C1 segment of cervical spinal cord (tissue), 14 donors: ENCODE measurements around the gene SMPD3.

ENCODE experiments used
- DNase-seq, 14 donors: peaks; one replicate each; lab custom pipeline; 2025; lab: John Stamatoyannopoulos, UW

SMPD3 gene

DNA sequence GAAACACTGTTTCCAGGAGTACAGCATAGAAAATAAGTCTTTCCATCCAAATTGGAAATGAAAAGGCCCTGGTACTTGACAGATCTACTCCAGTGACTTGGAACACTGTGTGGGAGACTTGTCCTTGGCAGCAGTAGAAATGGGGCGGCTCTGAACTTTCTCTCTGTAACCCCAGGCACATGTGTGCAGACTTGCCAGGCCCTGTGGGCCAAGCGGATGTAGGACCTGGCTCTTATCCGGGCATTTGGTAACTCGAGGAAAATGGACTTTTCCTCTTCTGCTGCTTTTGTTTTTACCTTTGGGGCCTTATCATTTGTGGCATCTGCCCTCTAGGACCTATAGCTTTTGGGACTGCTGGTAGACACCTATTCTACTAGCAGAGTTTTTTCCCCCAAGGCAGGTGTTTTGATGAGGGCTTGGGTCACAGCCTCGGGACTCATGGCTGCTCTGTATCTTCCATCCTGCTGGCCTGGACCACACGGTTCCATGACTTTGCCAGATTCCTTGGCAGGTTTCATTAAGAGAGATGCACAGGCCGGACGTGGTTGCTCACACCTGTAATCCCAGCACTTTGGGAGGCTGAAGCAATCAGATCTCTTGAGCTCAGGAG lies 43.5 kb downstream of the SMPD3 start:
- DNase-seq = no peak

DNA sequence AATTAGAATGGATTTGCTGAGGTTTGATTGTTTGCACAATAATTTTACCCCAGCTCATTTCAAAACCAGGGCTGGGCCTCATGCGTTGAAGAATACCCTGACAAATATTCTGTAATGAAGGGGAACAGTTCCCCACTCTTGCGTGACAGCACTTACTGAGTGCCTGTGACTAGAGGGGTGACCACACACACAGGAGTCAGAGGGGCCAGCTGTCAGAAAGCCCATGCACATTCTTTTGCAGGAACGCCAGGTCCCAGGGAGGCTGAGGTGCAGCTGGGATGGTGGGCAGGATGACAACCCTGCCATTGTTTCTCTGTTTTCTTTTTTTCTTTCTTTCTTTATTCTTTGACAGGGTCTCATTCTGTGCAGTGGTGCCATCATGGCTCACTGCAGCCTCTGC lies 44.6 kb downstream of the SMPD3 start:
- no peak for DNase-seq

DNA sequence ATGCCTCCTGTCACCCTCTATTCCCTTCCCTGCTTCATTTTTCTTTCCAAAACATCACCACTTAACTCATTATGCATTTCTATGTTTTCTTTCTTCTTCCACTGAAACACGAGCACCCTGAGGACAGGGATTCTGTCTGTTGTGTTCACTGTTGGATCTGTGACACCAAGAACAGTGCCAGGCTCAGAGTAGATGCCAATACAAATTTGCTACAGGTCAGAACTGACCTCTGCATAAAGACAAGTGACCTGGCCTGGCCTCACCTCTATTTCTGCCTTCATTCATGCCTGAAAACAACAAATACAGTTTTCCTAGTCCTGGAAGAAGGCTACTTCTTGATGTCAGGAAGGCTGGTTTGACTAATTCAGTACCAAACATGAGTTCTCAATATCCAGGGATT lies 45.1 kb downstream of the SMPD3 start:
- DNase-seq = no peak

DNA sequence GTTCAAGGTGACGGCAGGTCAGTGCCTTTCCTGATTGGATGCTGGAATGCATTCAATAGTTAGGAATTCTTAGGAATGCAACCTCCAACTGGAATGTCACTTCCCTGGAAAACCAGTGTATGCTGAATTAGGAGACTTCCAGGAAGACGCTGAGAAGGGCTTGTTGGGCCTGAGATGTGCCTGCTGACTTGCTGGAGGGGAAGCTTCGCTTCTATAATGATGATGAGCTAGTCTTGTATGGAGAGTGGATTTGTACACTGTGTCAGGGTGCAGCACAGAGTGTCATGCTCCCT lies 45.6 kb downstream of the SMPD3 start:
- DNase-seq = no peak

DNA sequence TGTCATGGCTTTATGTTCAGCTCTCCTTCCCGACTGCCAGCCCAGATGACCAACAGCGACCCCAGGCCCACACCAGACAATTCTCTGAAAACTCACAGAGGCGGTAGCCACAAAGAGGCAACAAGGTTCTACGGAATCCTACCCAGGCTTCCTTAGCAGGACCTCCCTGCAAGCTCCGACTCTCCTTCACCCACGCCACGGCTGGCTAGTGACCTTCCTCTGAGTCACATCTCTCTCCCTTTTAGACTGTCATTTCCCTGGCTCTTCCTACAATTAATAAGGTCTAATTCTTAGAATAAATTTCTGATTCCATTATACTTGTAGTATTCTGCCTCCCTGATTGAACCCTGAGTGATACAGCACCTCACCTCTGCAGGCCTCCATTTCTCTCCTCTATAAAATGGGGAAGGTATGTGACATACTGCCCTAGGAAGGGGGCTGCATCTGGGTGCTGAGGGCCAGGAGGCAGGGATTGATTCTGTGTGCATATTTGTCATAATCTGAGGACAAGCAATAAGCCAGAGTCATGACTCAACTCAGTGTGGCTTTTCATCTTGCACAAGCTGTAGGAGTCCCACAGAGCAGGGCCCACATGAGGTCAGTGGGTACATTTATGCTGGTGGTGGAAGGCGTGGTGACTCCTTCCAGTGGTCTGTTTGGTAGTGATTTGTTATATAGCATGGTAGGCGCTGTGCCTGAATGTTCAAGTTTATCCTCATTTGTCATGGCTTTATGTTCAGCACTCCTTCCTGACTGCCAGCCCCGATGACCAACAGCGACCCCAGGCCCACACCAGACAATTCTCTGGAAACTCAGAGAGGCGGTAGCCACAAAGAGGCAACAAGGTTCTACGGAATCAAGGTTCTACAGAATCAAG lies 46.2 kb downstream of the SMPD3 start:
- no peak for DNase-seq

DNA sequence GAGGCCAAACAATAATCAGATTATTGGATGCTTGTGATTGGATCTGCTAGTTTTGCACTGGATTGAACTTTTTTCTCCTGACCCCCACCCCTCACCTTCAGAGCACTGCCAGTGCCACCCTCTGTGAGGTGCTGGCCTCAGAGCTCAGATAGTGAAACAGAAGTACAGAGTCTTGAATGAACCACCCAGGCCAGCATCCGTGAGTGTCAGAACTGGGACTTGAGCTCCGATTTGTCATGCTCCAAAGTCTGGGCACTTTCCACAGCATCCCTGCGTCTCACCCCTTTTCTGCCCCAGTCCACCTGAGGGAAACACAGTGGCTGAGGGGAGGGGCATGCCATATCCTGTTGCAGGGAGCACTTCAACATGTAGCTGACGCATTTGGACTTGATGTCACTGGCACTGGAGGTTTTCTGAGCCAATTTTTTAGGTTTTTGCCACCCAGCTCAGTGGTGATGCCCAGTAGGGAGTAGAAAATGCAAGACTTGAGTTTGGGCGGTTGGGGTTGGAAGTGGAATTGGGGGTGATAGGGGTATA lies 47.3 kb downstream of the SMPD3 start:
- no peak for DNase-seq

DNA sequence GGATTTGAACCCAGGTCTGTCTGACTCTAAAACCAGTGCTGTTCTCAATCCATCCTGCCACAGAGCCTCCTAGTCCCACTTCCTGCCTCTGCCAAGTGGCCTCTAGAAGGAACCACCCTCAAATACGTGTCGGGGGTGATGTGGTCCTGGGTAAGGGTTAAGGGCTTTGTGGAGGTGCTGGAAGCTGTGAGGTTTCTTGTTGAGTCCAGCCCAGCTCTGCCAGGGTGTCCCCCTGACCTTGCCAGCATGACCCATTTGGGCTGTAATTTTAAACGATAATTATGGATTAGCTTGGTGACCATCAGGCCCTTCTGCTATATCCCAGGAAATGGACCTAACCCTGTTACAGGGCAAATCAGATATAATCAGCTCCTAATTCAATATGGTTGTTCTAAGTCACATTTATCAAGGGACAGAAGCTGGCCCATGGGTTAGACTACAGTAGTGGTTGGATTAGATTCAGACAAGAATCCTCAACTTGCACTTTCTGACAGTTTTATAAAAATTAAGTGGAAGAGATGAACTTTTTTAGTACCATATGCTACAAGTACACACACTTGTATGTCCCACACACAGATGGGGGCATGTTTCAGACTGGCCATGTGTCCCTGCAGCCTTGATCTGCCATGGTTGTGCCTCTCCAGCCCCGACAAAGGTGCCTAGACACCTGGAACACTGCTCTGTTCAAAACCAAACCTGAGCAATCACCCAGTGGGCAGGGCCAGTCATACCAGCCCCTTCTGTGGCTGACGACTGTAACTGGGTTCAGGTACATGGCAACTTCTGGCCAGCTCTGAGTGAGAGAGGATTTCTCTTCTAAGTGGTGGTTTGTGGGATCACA lies 48.0 kb downstream of the SMPD3 start:
- no peak for DNase-seq

DNA sequence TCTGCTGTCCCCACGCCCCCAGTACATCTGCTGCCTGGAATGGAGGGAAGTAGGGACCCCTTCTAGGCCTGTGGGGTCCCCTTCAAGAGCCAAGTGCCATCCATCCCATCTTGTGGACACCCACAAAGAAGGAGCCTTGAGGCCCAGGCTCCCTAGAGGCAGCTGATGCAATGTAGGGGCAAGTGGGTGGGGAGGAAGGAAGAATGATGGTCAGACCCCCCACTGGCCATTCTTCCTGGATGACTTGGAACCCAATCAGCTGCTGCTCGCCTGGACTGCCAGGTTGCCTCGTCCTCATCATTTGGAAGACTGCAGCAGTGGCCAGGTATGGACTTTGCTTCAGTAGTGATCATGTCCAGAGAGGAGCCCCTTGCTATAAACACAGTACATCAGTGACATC lies 48.9 kb downstream of the SMPD3 start:
- DNase-seq = no peak

DNA sequence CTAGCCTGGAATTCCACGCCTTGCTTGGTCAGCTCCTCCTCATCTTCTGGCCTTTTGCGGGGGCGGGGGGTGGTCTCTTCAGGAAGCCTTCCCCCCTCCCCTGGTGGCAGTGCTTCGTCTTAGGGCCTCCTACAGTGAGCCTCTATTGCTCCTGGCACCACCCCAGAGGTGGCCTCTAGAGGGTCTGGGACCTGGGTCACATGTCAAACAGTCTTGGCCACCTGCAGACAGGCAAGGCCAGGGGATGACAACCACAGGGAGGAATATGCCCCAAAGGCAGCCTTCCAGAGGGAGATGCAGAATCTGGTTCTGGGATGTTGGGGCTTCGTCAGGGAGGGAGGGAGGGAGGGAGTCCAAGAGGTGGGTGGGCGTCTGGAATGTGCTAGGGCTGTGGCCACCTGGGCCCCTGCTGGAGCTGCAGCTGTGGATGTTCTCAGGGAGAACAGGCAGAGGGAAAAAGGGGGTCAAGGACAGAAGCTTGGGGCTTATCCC lies 50.6 kb downstream of the SMPD3 start:
- DNase-seq = no peak

DNA sequence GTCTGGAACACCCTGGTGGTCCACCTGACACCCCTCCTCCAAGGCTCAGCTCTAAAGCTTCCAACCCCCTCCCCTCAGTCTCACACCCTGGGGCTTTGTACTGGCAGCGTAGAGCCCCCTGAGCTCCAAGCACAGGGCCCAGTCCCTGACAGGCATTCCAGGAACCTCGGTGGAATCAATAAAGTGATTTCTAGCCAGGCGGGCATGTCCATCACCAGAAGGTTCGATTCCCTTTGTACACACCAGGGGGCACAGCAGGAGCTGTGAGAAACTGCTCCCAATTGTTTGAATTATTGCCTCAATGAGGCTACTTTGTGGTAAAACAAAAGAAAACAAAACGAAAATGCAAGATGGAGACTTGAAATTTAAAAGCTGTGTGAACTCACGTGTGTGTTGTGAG lies 51.8 kb downstream of the SMPD3 start:
- peak in 2 of 14 donors; percentile 7 to 10 for DNase-seq

DNA sequence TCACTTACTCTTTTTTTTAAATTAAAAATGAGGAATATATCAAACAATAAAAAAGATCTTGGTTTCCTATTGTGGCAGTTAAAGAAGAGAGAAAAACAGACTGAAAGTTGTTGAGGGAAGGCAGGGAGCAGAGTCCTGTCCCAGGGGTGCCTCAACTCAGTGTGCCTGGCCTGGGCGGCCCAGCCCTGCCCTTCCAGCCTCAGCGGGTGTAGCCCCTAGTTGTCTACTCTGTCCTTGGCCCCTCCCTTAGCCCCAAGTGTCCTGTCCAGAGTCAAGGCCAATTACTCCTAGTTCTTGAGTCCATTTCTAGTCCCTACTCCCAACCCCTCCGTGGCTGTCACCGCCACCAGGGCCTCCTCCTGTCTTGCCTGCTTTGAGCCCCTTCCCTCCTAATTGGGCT lies 52.5 kb downstream of the SMPD3 start:
- no peak for DNase-seq

DNA sequence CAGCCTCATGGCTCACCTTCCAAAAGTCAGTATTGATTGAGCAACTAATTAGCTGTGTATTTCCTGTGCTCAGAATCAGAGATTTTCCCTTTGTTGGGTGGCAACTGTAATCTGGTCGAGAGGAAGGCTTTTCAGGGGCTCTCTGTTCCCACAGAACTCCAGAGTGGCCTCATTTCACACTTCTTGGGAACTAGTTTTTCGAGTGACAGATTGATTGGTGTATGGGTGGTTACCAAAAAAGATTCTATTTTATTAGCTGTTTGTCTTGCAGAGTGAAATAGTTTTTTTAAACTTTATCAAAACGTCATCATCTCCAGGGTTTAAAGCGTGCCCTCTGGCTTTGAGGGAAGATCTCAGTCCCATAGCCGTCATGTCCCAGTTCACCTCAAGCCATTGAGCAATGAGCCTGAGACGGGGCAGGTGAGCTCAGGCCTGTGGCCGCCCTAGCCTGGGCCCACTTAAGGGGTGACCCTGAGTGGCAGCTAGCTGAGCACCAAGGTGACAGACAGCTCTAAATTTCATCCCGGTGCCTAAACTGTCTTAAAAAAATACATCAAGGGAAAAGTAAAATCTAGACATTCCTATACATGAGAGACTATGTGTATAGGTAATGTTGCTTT lies 53.0 kb downstream of the SMPD3 start:
- no peak for DNase-seq

DNA sequence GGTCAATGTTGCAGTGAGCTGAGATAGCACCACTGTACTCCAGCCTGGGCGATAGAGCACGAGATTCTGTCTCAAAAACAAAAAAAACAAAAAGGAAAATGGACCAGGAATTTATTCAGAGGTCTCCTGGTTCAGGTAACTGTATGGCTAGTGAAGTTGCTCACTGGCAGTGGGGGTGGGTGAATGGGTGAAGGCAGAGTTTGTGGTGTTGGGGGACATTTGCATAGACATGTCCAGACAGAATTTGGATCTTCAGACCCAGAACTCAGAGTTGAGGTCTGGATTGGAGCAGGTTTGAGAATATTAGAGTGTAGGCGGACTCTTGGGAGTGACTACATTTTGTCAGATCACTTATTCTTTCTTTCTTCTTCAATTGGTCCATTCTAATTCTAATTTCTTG lies 55.0 kb downstream of the SMPD3 start:
- DNase-seq = no peak

DNA sequence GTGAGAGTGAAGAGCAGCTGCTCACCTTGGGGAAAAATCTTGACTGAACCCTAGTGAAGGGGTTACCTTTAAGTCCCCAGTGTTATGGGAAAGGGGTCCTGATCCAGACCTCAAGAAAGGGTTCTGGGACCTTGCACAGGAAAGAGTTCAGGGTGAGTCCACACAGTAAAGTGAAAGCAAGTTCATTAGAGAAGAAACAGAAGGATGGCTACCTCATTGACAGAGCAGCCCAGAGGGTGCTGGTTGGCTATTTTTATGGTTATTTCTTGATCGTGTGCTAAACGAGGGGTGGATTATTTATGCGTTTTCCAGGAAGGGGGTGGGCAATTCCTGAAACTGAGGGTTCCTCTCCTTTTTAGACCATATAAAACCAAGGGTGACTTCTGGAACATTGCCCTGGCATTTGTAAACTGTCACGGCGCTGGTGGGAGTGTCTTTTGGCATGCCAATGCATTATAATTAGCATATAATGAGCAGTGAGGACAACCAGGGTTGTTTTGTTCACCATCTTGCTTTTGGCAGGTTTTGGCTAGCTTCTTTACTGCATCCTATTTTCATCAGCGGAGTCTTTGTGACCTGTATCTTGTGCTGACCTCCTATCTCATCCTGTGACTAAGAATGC lies 58.4 kb downstream of the SMPD3 start:
- DNase-seq = no peak

DNA sequence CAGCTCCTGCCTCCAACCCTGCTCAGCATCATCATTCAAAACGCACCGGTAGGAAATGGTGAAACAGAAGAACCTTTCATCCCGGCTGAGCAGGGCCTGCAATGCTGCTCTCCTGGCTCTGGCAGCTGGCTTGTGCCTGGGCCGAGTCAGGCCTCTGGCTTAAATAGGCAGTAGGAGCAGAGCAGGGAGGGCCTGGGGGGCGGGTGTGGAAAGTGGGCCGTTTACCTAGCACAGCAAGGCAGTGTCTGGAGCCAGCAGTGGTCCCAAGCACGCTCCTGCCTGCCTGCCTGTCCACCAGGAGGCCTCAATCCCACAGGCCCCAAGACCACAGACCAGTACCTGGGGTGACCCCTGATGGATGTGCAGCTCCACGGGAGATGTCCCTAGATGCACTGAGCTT lies 59.3 kb downstream of the SMPD3 start:
- peak in 1 of 14 donors; percentile 12 for DNase-seq

DNA sequence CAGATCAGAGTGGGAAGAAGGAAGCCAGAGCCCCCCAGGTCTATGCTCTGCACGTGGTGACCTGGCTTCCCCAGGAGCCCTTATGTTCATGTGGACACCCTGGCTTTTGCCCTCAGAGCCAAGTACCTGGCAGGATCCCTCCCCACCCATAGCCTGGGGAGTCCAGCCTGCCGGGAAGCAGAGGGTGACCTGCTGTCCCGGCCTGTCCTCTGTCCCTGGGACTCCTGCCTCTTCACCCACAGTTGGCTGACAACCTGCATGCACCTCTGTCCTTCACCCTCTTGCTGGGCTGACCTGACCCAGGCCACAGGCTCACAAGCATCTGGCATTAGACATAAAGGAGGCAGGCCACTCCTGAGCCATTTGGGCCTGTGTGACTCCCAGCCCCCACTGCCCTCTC lies 60.2 kb downstream of the SMPD3 start:
- DNase-seq = no peak

DNA sequence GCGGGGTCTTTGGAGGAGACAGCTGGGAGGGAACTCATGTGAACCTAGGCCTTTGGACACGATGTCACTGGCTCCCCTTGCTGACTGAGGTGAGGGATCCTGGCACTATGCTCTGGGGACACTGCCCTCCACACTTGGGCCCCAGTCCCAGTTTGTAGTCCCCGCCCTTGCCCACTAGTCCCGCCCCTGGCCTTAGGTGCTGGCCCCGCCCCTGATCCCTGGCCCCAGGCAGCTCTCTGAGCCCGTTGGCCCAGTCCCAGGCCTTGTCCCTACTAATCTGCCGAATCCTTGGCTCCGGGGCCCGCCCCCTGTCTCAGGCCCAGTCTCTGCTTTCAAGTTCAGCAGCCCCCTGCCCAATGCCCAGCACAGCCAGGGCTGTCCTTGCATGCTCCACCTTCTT lies 61.0 kb downstream of the SMPD3 start:
- no peak for DNase-seq

DNA sequence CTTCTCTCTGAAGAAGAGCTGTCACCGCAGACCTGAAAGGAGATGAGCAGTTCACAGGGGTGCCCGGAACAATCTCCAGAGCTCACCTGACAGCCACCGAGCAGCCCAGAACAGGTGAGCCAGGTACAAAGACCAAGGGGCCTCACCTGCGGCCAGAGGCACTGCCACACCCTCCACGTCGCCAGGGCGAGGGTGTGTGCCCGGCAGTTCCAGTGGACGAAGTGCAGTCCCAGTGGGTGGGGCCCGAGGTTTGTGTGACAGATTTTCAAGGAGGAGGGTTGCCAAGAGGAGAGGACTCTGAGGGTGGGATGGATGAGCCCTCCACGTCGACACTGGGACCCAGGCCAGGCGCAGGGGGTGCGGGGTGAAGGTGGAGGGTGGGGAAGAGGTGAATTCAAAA lies 61.7 kb downstream of the SMPD3 start:
- DNase-seq = no peak

DNA sequence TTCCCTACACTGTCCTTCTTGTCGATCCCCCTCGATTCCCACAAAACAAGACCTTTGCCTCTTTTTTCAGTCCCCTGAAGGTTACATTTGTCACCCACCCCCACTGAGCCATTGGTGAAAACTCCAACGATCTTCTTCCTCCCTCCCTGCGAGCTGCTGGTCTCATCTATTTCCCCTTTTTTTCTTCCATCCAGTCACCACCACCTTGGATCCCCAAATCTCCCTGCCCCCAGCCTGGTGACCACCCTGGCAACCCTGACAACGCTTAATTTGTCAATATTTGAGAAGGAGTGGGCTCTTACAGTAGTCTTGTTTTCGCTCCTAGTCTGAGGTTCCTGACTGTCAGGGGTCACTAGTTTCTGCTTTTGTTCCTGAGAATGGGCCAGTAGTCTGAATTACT lies 62.9 kb downstream of the SMPD3 start:
- no peak for DNase-seq

DNA sequence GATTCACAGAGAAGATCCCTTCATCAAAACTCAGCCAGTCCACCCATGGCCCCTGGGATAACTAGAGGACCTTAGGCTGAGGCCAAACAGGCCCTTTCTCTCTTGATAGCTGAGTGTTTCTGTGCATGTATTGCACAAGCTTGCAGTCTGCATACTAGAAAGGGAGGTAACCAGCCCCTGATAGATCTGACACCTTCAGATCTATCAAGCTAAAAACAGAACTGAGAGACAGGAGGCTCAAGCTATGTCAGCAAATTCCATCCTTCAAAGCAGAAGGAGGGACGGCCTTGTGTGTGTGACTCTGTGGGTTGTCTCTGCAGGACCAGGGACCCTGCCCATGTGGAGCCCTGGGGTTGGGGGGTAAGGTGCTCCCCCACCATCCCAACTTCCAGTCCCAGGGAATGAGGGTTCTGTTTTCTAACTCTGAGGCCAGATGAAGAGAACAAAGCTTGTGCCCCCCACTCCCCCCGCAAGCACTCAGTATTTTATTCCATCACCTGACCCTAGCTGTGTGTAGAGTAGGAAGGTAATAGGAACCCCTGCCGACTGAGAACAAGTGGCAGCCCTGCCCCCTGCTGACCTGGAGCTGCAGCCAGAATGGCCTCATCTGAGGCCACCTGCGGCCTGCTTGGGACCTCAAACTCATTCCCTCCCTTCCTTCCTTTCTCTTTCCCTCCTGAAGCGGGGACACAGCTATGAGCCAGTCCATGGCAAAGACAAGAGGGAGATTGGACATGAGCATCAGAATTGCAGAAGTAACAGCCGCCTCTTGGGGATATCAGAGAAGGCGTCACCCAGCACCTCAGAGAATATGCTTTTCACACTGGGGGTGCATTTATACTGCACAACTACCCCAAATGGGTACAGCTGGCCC lies 63.8 kb downstream of the SMPD3 start:
- no peak for DNase-seq
